HG02759 (cell line): ENCODE data around the gene KLHL3.

Experiments
- ATAC-seq: cut with Tn5 transposase; IDR thresholded peaks from one replicate; pipeline ENCODE4 v1.9.1; 2021; ENCODE audit warnings: mild to moderate bottlenecking, moderate library complexity; ENCODE audit not compliant: unreplicated experiment

Gene KLHL3

GRCh38 chr5:137592317-137592716, 143.6 kb downstream of the KLHL3 start:
- ATAC-seq, result no peak

DNA sequence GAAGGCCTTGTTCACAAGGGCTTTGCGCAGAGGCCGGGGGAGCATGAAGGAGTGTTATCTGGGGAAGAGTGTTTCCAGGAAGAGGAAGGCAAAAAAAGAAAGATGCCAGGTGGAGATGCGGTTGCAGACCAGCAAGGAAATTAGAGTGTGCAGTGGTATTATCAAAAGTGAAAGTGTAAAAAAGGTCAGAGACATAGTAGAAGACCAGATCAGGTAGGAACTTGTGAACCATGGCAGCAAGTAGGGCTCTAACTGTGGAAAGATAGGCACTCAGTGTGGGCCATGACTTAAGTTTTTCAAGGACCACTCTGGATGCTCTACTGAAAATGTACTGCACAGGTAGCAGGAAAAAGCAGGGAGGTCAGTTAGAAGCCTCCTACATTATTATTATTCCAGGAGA, 146.7 kb downstream of the KLHL3 start:
- ATAC-seq, result peak; percentile 43

DNA sequence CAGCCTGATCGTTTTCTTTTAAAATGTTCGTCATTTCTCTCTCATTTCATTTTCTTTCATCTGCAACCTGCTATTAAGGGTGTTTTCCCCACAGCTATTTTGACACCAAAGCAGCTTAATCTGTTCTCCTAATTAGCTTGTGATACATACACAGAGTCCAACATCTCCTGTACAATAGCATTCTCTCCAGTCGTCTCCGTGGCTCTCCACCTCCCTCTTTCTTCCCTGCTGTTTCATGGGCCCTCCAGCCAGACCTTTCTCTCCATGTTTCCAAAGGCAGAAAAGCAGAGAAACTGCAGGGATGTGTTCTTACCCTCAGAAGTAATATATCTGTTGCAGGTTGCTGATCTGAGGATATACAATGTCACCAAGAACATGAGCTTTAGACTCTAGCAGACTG, 148.0 kb downstream of the KLHL3 start:
- no peak for ATAC-seq

DNA sequence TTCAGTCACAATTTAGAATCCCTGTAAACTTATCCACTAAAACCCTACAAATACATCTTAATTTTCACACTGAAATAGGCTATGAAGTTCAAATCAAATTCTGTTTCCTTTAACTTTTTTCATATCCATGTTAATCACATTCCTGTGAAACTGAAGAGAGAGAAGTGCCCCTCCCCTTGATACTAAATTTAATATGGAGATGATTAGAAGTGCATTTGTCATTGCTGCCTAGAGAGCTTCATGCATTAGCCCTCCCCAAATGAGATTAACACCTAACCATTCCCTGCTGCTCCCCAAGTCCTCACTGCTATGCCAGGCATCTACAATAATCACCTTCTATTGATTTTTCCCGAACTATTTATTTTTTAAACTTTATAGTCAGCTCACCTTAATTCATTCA, 151.6 kb downstream of the KLHL3 start:
- no peak for ATAC-seq

GRCh38 chr5:137583129-137583528, 152.8 kb downstream of the KLHL3 start:
- ATAC-seq, result no peak

DNA sequence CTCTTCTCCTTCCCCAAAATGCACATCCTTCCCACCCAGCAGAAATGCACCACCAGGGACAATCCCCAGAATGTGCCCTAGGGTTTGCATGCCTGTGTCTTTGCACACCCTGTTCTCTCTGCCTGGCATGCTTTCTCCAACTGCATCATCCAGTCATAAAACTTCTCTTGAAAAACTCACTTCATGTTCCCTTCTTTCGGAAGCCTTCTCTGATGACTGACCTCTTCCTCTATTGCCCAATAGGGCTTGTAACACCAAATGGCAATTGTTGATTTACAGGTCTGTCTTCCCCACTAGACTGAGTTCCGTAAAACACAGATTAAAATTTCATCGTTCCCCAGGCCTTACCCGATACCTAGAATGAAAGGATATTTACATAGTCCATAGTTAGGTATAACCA, 153.7 kb downstream of the KLHL3 start:
- no peak for ATAC-seq

DNA sequence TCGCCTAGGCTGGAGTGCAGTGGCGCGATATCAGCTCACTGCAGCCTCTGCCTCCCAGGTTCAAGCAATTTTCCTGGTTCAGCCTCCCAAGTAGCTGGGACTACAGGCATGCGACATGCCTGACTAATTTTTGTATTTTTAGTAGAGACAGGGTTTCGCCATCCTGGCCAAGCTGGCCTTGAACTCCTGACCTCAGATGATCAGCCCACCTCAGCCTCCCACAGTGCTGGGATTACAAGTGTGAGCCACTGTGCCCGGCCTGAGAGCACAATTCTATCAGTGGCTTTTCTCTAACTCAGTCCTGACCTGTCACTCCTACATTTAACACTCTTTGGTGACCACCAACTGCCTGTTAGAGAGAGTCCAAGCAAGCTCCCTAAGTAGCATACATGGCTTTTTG, 154.1 kb downstream of the KLHL3 start:
- no peak for ATAC-seq

DNA sequence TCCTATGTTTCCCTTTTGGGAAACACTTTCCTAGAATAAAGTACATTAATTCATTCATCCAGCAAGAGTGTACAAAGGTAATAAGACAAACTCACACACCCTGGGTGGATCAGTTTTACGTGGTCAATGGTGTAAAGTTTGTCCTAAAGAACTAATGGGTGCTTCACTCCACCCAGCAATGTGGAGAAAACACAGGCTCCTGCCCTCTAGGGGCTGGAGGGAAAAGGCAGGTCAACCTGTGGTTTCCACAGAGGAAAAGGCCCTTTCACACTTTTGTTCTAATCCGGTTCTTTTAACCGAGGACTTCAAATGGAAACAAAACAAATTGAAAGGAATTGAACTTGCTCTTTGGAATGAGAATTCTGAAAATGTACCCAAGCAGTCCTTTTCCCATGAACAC, 155.9 kb downstream of the KLHL3 start:
- no peak for ATAC-seq

GRCh38 chr5:137575847-137576246, 160.0 kb downstream of the KLHL3 start:
- ATAC-seq, result no peak

- ATAC-seq, result no peak
These were observed 160.7 kb downstream of the KLHL3 start for GRCh38 chr5:137575211-137575610.

DNA sequence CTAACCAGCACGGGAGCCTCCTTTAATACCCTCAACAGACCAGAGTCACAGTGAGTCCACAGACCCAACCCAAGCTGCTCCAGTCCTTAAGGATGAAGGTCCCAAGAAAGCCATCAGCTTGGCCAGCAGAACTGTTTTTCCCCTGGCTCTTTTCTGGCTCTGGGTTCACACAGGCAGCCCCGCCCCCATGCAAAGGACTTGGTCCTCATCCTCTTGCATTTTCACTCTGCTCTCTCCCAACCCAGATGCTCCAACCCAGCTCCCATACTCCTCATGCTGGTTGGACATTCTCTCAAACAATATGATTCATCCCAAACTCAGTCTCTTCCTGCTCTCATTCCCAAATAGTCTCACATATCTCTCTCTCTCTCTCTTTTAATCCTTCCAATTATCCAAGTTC, 162.5 kb downstream of the KLHL3 start:
- no peak for ATAC-seq

- ATAC-seq, result no peak
These were observed 163.7 kb downstream of the KLHL3 start for GRCh38 chr5:137572042-137572695.

DNA sequence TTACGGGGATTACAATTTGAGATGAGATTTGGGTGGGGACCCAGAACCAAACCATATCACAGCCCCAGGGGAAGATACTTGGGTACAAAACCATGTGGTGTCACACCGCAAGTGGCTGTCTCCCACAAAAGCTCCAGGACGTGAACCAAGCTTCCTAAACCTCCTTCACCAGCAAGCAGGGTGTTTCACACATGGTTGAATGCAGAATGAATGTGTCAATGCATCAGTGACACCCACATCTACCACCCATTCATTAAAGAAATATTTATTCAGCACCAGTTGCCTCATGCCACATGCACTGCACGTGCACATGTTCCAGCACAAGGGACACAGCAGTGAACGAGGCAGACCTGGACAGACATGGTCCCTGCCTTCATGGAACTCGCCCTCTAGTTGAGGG, 165.8 kb downstream of the KLHL3 start:
- no peak for ATAC-seq
